Neutrophil (primary cell): Measurements from ENCODE around the gene DAAM2.

ENCODE experiments used
- H3K27ac ChIP-seq: fragments of 200-600 bp; sonication (generic); 2 replicates; pipeline ENCODE4 v1.5.1; 2016; ENCODE audit warnings: mild to moderate bottlenecking, moderate library complexity
- H3K27me3 ChIP-seq: fragments of 200-600 bp; sonication (generic); 2 replicates; pipeline ENCODE4 v1.6.0; 2016; ENCODE audit warnings: mild to moderate bottlenecking
- H3K36me3 ChIP-seq: fragments of 200-600 bp; sonication (generic); 2 replicates; pipeline ENCODE4 v1.5.1; 2017
- H3K4me1 ChIP-seq, 2 experiments: fragments of 200-600 bp in 1 of 2; sonication (generic) in 1 of 2; 1 replicate in 1 of 2; 2 replicates in 1 of 2; pipeline versions ENCODE4 v1.5.1 to v1.6.1; 2013 to 2016; ENCODE audit warnings: low read depth in 1 of 2, low read length in 1 of 2, mild to moderate bottlenecking in 1 of 2, moderate library complexity in 1 of 2; ENCODE audit not compliant: control insufficient read depth in 1 of 2, insufficient read depth in 1 of 2
- H3K4me3 ChIP-seq, 2 experiments: fragments of 200-600 bp in 1 of 2; sonication (generic) in 1 of 2; 1 replicate in 1 of 2; 2 replicates in 1 of 2; pipeline ENCODE4 v1.5.1; 2013 to 2016; ENCODE audit warnings: low read depth in 1 of 2, low read length in 1 of 2, mild to moderate bottlenecking in 1 of 2, moderate library complexity in 1 of 2
- H3K9me3 ChIP-seq: fragments of 200-600 bp; sonication (generic); 2 replicates; pipeline ENCODE4 v1.5.1; 2016
- TF ChIP-seq, protein P1 (sequence below): fragments of 200-600 bp; sonication (generic); IDR thresholded peaks from 2 replicates; pipeline ENCODE4 v1.5.1; 2016; ENCODE audit warnings: antibody characterized with exemption

DAAM2 gene

DNA sequence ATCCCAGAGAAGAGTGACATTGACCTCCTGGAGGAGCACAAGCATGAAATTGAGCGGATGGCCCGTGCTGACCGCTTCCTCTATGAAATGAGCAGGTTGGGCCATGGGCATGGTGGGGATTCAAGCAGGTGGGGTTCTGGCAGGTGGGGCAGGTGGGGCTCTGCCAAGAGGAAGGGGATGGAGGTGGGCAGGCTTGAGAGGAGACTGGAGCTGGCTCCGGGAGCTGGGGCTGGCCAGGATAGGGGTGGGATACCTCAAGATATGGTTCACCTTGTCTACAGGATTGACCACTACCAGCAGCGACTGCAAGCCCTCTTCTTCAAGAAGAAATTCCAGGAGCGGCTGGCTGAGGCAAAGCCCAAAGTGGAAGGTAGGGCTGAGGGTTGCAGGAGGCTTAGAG, 99.2 kb downstream of the DAAM2 start:
- H3K36me3 ChIP-seq, result no peaks in the 10 kb centered on the region
- peaks cover 8 to 10% of the 10 kb centered on the region in 2 experiments for H3K4me1 ChIP-seq
- peaks cover 39% of the 10 kb centered on the region for H3K27me3 ChIP-seq
- no peaks in the 10 kb centered on the region for H3K9me3 ChIP-seq
- TF ChIP-seq, protein P1, sequence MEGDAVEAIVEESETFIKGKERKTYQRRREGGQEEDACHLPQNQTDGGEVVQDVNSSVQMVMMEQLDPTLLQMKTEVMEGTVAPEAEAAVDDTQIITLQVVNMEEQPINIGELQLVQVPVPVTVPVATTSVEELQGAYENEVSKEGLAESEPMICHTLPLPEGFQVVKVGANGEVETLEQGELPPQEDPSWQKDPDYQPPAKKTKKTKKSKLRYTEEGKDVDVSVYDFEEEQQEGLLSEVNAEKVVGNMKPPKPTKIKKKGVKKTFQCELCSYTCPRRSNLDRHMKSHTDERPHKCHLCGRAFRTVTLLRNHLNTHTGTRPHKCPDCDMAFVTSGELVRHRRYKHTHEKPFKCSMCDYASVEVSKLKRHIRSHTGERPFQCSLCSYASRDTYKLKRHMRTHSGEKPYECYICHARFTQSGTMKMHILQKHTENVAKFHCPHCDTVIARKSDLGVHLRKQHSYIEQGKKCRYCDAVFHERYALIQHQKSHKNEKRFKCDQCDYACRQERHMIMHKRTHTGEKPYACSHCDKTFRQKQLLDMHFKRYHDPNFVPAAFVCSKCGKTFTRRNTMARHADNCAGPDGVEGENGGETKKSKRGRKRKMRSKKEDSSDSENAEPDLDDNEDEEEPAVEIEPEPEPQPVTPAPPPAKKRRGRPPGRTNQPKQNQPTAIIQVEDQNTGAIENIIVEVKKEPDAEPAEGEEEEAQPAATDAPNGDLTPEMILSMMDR, result no peak
- H3K4me3 ChIP-seq, result no peak overlapping the region
- no peak overlapping the region for H3K27ac ChIP-seq

DNA sequence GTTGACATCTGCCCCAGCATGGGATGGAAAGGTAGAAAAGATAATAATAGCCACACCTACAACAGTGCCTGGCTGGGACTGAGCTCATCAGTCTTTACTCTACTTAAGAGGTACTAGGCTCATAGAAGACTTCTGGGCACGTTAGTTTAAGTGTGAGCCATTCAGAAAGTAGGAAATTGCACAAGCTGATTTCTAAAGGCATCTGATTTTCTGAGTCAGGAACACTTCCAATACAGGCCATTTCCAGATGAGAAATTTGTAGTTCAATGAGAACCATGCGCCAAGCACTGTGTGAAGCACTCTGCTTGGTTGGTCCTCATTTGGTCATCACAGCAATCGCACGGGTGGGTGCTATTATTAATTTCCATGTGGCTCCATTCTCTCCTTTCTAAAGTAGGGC, 99.8 kb downstream of the DAAM2 start:
- no peaks in the 10 kb centered on the region for H3K9me3 ChIP-seq
- H3K4me1 ChIP-seq, result peaks cover 8 to 10% of the 10 kb centered on the region in 2 experiments
- peaks cover under 1% of the 10 kb centered on the region for H3K36me3 ChIP-seq
- TF ChIP-seq, protein P1, result no peak
- no peak overlapping the region for H3K27ac ChIP-seq
- H3K27me3 ChIP-seq, result peaks cover 36% of the 10 kb centered on the region
- H3K4me3 ChIP-seq, result no peak overlapping the region

DNA sequence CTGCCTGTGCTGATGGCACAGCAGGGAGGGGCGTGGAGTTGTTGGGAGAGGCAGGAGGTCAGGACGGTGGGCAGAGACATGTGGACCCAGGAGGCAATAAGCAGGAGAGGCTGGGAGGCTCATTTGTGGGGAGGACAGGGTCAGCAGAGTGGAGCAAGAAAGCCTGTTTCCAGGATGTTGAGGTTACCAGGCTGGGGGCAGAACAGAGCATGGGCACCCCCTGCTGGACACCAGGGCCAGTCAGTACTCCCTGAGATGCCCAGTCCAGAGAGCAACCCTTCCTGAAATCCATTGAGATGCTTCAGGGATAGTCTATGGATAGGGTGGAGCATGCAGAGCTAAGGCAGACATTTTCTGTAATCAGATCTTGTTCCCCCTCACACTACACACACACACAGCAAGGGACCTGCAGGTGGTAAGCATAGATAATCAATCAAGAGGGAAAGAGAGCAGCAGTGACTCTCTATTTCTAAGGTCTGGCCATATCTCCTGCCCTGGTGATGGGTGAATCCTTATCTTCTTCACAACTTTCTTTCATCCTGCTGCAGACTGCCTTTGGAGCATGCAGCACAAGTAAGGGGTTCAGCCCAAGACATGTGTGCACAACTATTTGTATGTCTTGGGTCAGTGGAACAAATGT, 100.4 kb downstream of the DAAM2 start:
- Histone ChIP-seq H3K36me3 (peaks cover 7% of the 10 kb centered on the region), H3K4me3 (no peak overlapping the region), H3K27ac (no peak overlapping the region), H3K4me1 (peaks cover 8 to 10% of the 10 kb centered on the region in 2 experiments), H3K9me3 (no peaks in the 10 kb centered on the region), H3K27me3 (peaks cover 29% of the 10 kb centered on the region)
- TF ChIP-seq, protein P1, result no peak

GRCh38 chr6:39893286-39893685, 101.1 kb downstream of the DAAM2 start:
- TF ChIP-seq, protein P1, result no peak
- H3K36me3 ChIP-seq, result peaks cover 7% of the 10 kb centered on the region

GRCh38 chr6:39896701-39897100, 104.5 kb downstream of the DAAM2 start:
- H3K27me3 ChIP-seq, result no peaks in the 10 kb centered on the region
- H3K4me3 ChIP-seq, result no peak overlapping the region
- TF ChIP-seq, protein P1, result no peak
- no peak overlapping the region for H3K27ac ChIP-seq
- H3K4me1 ChIP-seq, result peaks cover 7 to 8% of the 10 kb centered on the region in 2 experiments
- H3K36me3 ChIP-seq, result peaks cover 37% of the 10 kb centered on the region
- no peaks in the 10 kb centered on the region for H3K9me3 ChIP-seq

More at GRCh38 chr6:39893286-39893685, 101.1 kb downstream of the DAAM2 start:
- H3K27ac ChIP-seq, result no peak overlapping the region
- no peaks in the 10 kb centered on the region for H3K9me3 ChIP-seq
- H3K27me3 ChIP-seq, result peaks cover 23% of the 10 kb centered on the region
- peaks cover 8 to 10% of the 10 kb centered on the region in 2 experiments for H3K4me1 ChIP-seq
- H3K4me3 ChIP-seq, result no peak overlapping the region
